ENCODE results near the gene SYNGR2. TPM values are rescaled to one million over a fixed set of nuclear protein-coding genes. Genes with fewer than 3 reads are reported as not detected.
"Not testable (repeated sequence)": the region's sequence is repeated elsewhere in the genome, so short reads cannot be mapped to it uniquely, and the experiment has no call there.

Gene SYNGR2
- polyA plus RNA-seq, 12 donors = 55.5 to 128 (median 78.7) TPM; not detected in 1

GRCh38 chr17:78164748-78165607 is 3.4 kb upstream of the SYNGR2 start:
- DNase-seq = no peak

- DNase-seq = no peak
Observed at GRCh38 chr17:78166416-78166815, 2.0 kb upstream of the SYNGR2 start.

- DNase-seq = no peak
Observed at GRCh38 chr17:78168903-78169793, 767 bp downstream of the SYNGR2 start.

- DNase-seq = no peak
Observed at GRCh38 chr17:78170692-78171590, 2.6 kb downstream of the SYNGR2 start.

GRCh38 chr17:78171591-78172248 is 3.3 kb downstream of the SYNGR2 start:
- DNase-seq = not testable (repeated sequence)

GRCh38 chr17:78172249-78173051 is 4.1 kb downstream of the SYNGR2 start:
- no peak for DNase-seq

GRCh38 chr17:78173097-78173715 is 4.8 kb downstream of the SYNGR2 start:
- no peak for DNase-seq

GRCh38 chr17:78174346-78174869 is 6.0 kb downstream of the SYNGR2 start:
- no peak for DNase-seq

GRCh38 chr17:78174870-78175642 is 6.7 kb downstream of the SYNGR2 start:
- no peak for DNase-seq

GRCh38 chr17:78175643-78175981 is 7.2 kb downstream of the SYNGR2 start:
- DNase-seq = no peak

- DNase-seq = peak; percentile 65
Observed at GRCh38 chr17:78176548-78177025, 8.2 kb downstream of the SYNGR2 start.

GRCh38 chr17:78179372-78179771 is 11.0 kb downstream of the SYNGR2 start:
- DNase-seq = no peak

GRCh38 chr17:78180083-78180482 is 11.7 kb downstream of the SYNGR2 start:
- DNase-seq = no peak

- no peak for DNase-seq
Observed at GRCh38 chr17:78180508-78180907, 12.1 kb downstream of the SYNGR2 start.

- no peak for DNase-seq
Observed at GRCh38 chr17:78182504-78182903, 14.1 kb downstream of the SYNGR2 start.

- DNase-seq = no peak
Observed at GRCh38 chr17:78183916-78184315, 15.5 kb downstream of the SYNGR2 start.

GRCh38 chr17:78184351-78184750 is 16.0 kb downstream of the SYNGR2 start:
- DNase-seq = no peak

- no peak for DNase-seq
Observed at GRCh38 chr17:78184868-78185267, 16.5 kb downstream of the SYNGR2 start.

All from muscle of arm (tissue), 12 donors.